Skeletal muscle tissue (tissue), 4 donors: ENCODE data around the gene C1orf35. TPM values are rescaled to one million over a fixed set of nuclear protein-coding genes. Genes with fewer than 3 reads are reported as not detected.

Experiments
- H3K27ac ChIP-seq: one replicate; pipeline ENCODE4 v1.7.0; 2013; ENCODE audit warnings: mild to moderate bottlenecking, low read depth, low read length, inconsistent platforms
- H3K27me3 ChIP-seq, 3 donors: one replicate each; pipeline ENCODE4 v1.7.0; 2013; ENCODE audit warnings: low read length in 3 of 3; ENCODE audit not compliant: control insufficient read depth in 3 of 3, insufficient read depth in 3 of 3
- H3K36me3 ChIP-seq, 3 donors: one replicate each; pipeline ENCODE4 v1.7.0; 2013; ENCODE audit warnings: low read length in 3 of 3; ENCODE audit not compliant: control insufficient read depth in 3 of 3, insufficient read depth in 3 of 3
- H3K4me1 ChIP-seq, 3 donors: one replicate each; pipeline ENCODE4 v1.7.0; 2013; ENCODE audit warnings: low read length in 3 of 3, mild to moderate bottlenecking in 3 of 3; ENCODE audit not compliant: control insufficient read depth in 3 of 3, insufficient read depth in 3 of 3
- H3K4me3 ChIP-seq, 3 donors: one replicate each; pipeline ENCODE4 v1.7.0; 2013; ENCODE audit warnings: low read length in 3 of 3
- H3K9ac ChIP-seq, 3 donors: one replicate each; pipeline ENCODE4 v1.7.0; 2013; ENCODE audit warnings: low read length in 3 of 3, mild to moderate bottlenecking in 3 of 3, moderate library complexity in 2 of 3, low read depth in 1 of 3
- H3K9me3 ChIP-seq, 3 donors: one replicate each; pipeline ENCODE4 v1.7.0; 2013; ENCODE audit warnings: low read length in 3 of 3; ENCODE audit not compliant: control insufficient read depth in 3 of 3
- total RNA-seq: library from RNA; depleted of rRNA; stranded (reverse); fragments of >200 nt; gene quantifications from one replicate; pipeline ENCODE4 v1.2.3, GENCODE V29; 2014
- donor health status: Osteomylitis.

Gene C1orf35
- total RNA-seq, 1 donor from 2014 or later, result 4.7 TPM

GRCh38 chr1:228105270-228105995 lies 2.3 kb upstream of the C1orf35 start:
- no peaks in the 10 kb centered on the region for H3K9me3 ChIP-seq
- H3K4me3 ChIP-seq, result no peak overlapping the region
- no peak overlapping the region for H3K27ac ChIP-seq
- H3K36me3 ChIP-seq, result peaks cover 22 to 29% (median 27%) of the 10 kb centered on the region in 3 donors
- peaks cover 42 to 59% (median 49%) of the 10 kb centered on the region in 3 donors for H3K4me1 ChIP-seq
- H3K9ac ChIP-seq, result no peak overlapping the region
- H3K27me3 ChIP-seq, result no peaks in the 10 kb centered on the region

- Histone ChIP-seq H3K4me1 (peaks cover 36 to 53% (median 44%) of the 10 kb centered on the region in 3 donors), H3K27ac (no peak overlapping the region), H3K9ac (peak overlapping the region in 1 of 3 donors; percentile 16), H3K27me3 (no peaks in the 10 kb centered on the region), H3K36me3 (peaks cover 27 to 35% (median 31%) of the 10 kb centered on the region in 3 donors), H3K9me3 (no peaks in the 10 kb centered on the region), H3K4me3 (no peak overlapping the region)
Observed at GRCh38 chr1:228104526-228105269, 1.6 kb upstream of the C1orf35 start.

- Histone ChIP-seq H3K9ac (peak overlapping the region in 1 of 3 donors; percentile 86), H3K27me3 (no peaks in the 10 kb centered on the region), H3K9me3 (no peaks in the 10 kb centered on the region), H3K4me3 (peak overlapping the region; percentile 23 to 87 (median 85)), H3K4me1 (peaks cover 20 to 32% (median 29%) of the 10 kb centered on the region in 3 donors), H3K36me3 (peaks cover 47 to 49% (median 48%) of the 10 kb centered on the region in 3 donors), H3K27ac (no peak overlapping the region)
Observed at GRCh38 chr1:228101994-228102790, 933 bp downstream of the C1orf35 start.

DNA sequence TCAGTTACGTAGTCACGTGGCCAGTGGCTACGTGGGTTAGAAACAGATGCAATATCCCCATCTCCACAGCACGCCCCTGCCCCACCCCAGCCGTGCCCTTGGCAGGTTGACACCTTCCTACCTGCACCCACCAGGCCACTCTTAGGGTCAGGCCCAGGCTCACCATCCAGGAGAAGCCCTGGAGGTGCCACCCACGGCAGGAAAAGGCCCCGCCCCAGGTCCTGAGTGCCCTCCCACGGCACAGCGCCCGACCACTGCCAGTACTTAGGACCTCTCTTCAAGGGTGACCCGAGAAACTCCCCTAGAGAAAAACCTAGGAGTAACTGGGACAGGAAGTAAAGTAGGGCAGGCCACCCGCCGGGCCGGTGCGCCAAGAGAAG lies 1.5 kb downstream of the C1orf35 start:
- H3K4me1 ChIP-seq, result peaks cover 22 to 34% (median 29%) of the 10 kb centered on the region in 3 donors
- H3K36me3 ChIP-seq, result peaks cover 45 to 51% (median 51%) of the 10 kb centered on the region in 3 donors
- no peak overlapping the region for H3K4me3 ChIP-seq
- no peaks in the 10 kb centered on the region for H3K9me3 ChIP-seq
- no peaks in the 10 kb centered on the region for H3K27me3 ChIP-seq
- H3K9ac ChIP-seq, result peak overlapping the region in 1 of 3 donors; percentile 86
- H3K27ac ChIP-seq, result no peak overlapping the region

DNA sequence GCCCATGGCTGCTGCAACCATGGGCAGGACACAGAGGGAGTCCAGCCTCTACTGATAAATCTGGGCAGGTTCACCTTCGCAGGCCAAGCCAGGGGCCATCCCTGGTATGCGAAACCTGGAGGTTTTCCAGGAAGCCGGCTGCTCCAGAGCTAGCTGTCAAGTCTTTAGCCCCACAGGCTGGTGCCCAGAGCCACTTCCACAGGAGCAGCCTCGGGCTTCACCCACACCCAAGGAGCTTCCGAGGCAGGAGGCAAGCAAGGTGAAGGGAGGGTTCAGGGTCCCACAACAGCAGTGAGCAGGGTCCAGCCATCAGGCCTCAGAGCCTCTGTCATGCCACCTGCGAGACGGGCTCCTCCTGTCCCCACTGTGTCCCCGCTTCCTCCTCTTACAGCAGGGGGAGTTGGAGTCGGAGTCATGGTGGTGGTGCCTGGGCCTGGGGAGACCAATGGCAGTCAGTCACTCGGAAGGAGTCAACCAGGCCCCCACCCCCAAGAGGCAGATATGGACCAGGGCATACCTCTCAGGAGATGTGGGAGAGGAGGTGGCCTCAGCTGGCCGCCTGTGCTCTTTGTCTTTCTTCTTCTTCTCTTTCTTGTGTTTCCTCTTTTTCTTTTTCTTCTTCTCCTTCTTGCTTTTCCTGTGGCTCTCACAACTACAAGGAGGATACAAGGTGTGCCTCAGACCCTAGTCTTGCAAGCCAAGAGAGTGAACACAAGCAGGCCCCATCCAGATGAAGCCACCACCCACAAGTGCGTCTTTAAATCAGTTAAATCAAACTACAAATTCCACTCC lies 2.1 kb downstream of the C1orf35 start:
- Histone ChIP-seq H3K9me3 (no peaks in the 10 kb centered on the region), H3K27ac (no peak overlapping the region), H3K4me3 (no peak overlapping the region), H3K36me3 (peaks cover 40 to 48% (median 47%) of the 10 kb centered on the region in 3 donors), H3K9ac (no peak overlapping the region), H3K4me1 (peaks cover 24 to 38% (median 33%) of the 10 kb centered on the region in 3 donors), H3K27me3 (no peaks in the 10 kb centered on the region)

DNA sequence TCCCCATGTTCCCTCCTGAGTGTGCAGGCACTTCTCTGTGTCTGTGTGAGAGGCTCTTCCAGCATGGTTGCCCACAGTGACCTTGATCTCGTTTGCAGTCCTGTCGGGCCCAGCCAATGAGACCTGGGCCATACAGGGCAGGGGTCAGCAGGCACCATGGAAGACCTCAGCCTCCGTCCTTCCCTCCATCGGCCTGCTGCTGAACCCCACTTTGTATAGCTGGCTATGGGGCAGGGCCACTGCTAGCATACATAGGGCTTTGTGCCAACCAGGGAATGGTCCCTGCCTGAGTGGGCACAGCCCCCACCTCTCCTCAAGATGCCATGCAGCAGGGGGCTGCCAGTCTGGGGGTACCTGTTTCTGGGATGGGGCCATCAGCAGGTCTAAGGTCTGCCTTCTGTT lies 3.8 kb downstream of the C1orf35 start:
- Histone ChIP-seq H3K9ac (peak overlapping the region in 1 of 3 donors; percentile 16), H3K27ac (no peak overlapping the region), H3K4me3 (no peak overlapping the region), H3K27me3 (no peaks in the 10 kb centered on the region), H3K9me3 (peaks cover 0 to 6% (median 4%) of the 10 kb centered on the region in 3 donors), H3K36me3 (peaks cover 39 to 47% (median 45%) of the 10 kb centered on the region in 3 donors), H3K4me1 (peaks cover 20 to 36% (median 30%) of the 10 kb centered on the region in 3 donors)

DNA sequence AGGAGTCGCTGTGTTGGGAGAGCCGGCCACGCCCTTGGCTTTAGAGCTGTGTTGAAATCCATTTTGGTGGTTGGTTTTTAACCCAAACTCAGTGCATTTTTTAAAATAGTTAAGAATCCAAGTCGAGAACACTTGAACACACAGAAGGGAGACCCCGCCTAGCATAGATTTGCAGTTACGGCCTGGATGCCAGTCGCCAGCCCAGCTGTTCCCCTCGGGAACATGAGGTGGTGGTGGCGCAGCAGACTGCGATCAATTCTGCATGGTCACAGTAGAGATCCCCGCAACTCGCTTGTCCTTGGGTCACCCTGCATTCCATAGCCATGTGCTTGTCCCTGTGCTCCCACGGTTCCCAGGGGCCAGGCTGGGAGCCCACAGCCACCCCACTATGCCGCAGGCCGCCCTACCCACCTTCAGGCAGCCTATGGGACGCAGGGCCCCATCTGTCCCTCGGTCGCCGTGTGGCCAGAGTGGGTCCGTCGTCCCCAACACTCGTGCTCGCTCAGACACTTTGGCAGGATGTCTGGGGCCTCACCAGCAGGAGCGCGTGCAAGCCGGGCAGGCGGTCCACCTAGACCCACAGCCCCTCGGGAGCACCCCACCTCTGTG lies 4.7 kb downstream of the C1orf35 start:
- H3K4me3 ChIP-seq, result no peak overlapping the region
- H3K27me3 ChIP-seq, result no peaks in the 10 kb centered on the region
- H3K27ac ChIP-seq, result no peak overlapping the region
- peaks cover 0 to 11% (median 9%) of the 10 kb centered on the region in 3 donors for H3K9me3 ChIP-seq
- peaks cover 11 to 27% (median 21%) of the 10 kb centered on the region in 3 donors for H3K4me1 ChIP-seq
- H3K9ac ChIP-seq, result no peak overlapping the region
- H3K36me3 ChIP-seq, result peaks cover 39 to 50% (median 45%) of the 10 kb centered on the region in 3 donors

- peaks cover 9 to 32% (median 25%) of the 10 kb centered on the region in 3 donors for H3K4me1 ChIP-seq
- H3K27me3 ChIP-seq, result no peaks in the 10 kb centered on the region
- no peak overlapping the region for H3K4me3 ChIP-seq
- peaks cover 0 to 11% (median 9%) of the 10 kb centered on the region in 3 donors for H3K9me3 ChIP-seq
- no peak overlapping the region for H3K9ac ChIP-seq
- H3K27ac ChIP-seq, result no peak overlapping the region
- peaks cover 42 to 53% (median 49%) of the 10 kb centered on the region in 3 donors for H3K36me3 ChIP-seq
Observed at GRCh38 chr1:228097333-228098081, 5.6 kb downstream of the C1orf35 start.
